Peyer's patch (tissue), 4 donors: ENCODE data around the gene SNX20.

Experiments
- CTCF ChIP-seq, 6 experiments: fragments of 450-650 bp in 4 of 6; fragments of 200-600 bp in 2 of 6; sonication (generic) in 1 of 6; IDR thresholded peaks; one replicate each; pipeline ENCODE4 v1.5.1; 2017 to 2019; ENCODE audit warnings: antibody characterized with exemption in 6 of 6, mild to moderate bottlenecking in 3 of 6, moderate library complexity in 1 of 6
- POLR2A ChIP-seq, 2 donors: fragments of 450-650 bp; IDR thresholded peaks; one replicate each; pipeline ENCODE4 v1.5.1; 2017; ENCODE audit warnings: antibody characterized with exemption in 2 of 2, mild to moderate bottlenecking in 2 of 2, moderate library complexity in 2 of 2

GRCh38 chr16:50667497-50668367, 13.4 kb downstream of the SNX20 start:
- TF ChIP-seq CTCF (IDR thresholded peaks at IDR 0.05) (no peak), POLR2A (IDR thresholded peaks at IDR 0.05) (no peak)
